GM18519 (cell line): Measurements from ENCODE around the gene SALL4.
"Not testable (repeated sequence)": the region's sequence is repeated elsewhere in the genome, so short reads cannot be mapped to it uniquely, and the experiment has no call there.

ENCODE experiments used
- ATAC-seq: cut with Tn5 transposase; IDR thresholded peaks from one replicate; pipeline ENCODE4 v1.9.1; 2021; ENCODE audit warnings: mild to moderate bottlenecking, moderate library complexity; ENCODE audit not compliant: unreplicated experiment, low FRiP score

Gene SALL4

DNA sequence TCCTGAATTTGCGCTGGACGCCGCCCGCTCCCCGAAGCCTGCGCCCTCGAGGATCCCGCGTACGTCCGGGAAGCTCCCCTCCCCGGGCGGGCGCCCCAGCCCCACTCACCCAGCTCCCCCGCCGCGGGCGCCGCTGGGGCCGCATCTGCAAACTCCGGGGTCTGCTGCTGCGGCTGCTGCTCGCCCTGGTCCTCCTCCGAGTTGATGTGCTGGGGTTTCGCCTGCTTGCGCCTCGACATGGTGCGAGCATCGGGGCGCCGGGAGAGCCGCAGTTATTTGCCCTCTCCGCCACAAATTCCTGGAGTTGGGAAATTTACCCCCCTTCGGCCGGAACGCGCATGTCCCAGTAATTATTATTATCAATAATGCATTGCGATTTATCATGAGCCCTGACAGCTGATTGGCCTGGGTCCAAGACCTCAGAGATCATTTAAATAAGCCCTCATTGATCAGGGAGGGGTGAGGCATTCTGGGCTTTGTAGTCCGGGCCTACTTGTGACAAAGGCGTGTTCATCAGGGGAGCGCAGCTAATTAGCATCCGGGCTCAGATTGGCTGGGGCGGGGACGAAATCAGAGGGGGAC lies at the start of gene SALL4:
Gene SALL4 (minus strand): TSS at position 352 of the 582 bp plus-strand sequence. CDS start 113 bp downstream, at position 239.
- no peak for ATAC-seq

DNA sequence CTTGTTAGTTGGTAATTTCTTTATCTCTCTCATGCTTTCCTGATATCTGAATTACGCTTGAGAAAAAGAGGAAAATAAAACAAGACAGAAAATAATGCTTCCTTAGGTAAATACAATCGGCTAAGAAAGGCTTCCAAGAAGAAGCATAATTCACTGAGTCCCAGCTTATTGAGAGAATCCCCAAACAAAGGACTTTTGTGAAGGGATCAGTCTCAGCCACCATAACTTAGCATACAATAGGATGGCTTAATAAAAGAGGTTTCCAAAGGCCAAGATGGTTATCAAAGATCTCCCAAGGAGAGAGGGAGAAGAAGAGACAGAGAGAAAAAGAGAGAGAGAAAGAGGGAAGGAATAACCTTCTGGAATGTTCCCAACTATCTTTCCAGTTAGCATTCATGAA lies 46.0 kb upstream of the SALL4 start:
- ATAC-seq = no peak

DNA sequence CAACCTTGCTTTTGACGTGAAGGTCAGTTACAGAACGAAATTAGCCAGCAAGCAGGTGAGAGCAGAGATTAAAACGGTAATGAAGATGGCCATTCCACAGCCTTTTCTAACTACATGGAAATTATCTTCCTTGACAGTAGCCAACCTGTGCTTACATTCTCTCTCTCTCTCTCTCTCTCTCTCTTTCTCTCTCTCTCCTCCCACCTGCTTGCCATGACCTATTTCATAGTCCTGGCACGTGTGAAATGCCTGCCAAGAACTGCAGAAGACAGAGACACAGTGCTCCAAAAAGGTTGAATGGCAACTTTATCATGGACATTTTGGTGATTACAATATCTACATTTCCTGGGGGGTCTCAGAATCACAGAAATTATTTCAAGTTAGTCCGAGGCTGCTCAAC lies 38.5 kb upstream of the SALL4 start:
- ATAC-seq = no peak

DNA sequence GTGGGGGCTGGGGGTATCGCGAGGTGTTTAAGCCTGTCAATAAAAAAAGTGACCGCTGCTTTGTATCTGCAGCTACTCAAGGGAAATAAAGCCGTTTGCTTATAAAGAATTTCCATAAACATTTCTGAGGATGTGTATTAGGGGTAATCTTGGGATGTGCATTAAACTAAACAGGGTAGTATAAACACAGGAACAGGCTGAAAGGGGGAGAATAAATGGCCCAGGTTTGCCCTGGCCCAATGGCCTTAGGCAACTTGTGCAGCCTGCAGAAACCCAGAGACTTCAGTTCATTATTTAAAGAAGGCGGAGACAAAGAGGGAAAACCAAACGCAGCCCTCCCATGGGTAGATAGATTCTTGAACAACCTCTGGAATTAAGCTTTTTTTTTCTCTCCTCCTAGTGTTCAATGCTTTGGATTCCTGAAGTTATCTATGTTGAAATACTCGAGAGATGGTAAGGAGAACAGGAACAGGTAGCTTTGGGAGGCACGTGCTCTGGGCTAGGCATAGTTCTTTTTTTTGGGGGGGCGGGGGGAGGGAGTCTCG lies 35.6 kb upstream of the SALL4 start:
- no peak for ATAC-seq

DNA sequence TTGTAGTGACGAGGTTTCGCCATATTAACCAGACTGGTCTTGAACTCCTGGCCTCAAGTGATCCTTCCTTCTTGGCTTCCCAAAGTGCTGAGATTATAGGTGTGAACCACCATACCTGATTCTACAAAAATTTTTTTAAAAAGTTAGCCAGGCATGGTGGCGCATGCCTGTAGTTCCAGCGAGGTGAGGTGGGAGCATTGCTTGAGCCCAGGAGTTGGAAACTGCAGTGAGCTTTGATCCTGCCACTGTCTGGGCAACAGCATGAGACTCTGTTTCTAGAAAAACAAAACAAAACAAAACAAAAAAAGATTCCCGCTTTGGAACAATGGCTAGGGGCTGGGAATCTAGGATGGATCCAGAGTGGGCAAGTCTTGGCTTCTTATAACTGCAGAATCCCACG lies 35.1 kb upstream of the SALL4 start:
- ATAC-seq = no peak

DNA sequence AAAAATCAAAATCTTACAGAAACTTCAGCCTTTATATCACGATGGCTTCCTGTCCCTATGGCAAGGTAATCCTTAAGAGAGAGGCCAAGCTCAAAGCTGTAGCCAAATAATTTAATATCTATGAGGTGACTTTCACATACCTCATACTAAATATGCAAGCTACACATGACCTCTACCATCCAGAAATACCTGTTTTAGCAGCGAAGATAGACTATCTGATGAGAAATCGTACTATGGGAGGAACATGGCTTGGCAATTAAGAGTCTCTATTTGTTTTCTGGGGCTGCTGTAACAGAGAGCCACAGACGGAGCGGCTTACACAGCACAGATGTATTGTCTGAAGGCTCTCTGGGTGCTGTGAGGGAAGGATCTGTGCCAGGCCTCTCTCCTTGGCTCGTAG lies 31.0 kb upstream of the SALL4 start:
- ATAC-seq = no peak

DNA sequence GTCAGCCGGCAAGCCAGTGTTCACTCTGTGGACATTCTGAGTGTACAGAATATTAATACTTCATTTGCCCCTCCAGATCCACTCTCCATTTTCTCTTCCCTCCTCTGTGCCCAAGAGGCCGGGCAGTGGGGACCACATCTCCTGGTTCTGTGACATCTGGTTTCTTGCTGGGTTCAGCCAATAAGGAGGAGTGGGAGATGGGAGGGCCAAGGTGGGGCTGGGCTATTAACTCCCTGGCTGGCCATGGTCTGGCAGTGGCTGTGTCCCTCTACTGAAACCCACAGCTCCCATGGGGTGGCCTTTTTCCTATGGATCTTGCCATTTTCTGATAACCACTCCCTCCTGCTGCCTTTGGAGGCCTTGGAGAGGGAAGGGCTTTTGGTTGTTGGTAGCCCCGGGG lies 30.0 kb upstream of the SALL4 start:
- no peak for ATAC-seq

DNA sequence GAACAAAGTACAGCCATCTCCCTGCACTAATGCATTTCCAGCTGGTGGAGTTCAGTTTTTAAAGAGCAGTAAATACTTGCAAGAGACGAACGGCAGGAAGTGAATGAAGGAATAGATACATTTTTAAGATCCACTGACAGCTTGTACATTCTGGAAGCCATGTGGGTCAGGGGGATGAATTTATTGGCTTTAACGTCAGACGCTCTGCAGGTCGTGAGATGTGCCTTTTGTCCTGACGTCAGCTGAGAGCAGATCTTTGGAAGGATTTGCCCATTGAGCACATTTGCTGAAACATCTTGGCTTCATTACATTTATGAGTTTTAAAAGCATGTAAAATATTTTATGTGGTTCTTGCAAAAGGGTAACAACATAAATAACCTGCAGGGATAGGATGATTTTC lies 29.5 kb upstream of the SALL4 start:
- ATAC-seq = no peak

DNA sequence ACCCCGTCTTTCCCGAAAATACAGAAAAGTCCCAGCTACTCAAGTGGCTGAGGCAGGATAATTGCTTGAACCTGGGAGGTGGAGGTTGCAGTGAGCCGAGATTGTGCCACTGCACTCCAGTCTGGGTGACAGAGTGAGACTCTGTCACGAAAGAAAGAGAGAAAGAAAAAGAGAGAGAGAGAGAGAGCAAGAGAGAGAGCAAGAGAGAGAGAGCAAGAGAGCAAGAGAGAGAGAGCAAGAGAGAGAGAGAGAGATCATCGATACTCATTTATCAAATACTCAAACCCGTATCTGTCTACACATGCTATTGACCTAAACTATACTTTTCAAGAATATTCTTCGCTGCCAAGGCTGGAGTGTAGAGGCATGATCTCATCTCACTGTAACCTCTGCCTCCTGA lies 28.2 kb upstream of the SALL4 start:
- ATAC-seq = no peak

DNA sequence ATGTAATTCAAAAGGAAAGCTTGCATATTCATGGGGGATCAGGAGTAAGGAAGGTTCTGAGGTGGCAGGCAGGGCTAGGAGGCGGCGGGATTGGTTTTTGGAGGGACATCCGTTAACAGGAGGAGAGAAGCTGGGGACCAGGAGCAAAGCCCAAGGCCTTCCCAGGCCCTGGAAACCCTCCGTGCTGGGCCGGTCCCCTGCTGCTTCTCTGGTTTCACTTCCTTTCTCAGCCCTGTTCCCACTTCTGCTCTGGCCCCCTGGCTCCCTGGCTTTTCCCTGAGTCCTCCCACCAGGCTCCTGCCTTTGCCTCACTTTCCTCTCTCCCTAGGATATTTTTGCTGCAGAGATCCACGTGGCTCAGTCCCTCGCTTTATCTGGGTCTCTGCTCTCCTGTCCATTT lies 26.4 kb upstream of the SALL4 start:
- ATAC-seq = no peak

DNA sequence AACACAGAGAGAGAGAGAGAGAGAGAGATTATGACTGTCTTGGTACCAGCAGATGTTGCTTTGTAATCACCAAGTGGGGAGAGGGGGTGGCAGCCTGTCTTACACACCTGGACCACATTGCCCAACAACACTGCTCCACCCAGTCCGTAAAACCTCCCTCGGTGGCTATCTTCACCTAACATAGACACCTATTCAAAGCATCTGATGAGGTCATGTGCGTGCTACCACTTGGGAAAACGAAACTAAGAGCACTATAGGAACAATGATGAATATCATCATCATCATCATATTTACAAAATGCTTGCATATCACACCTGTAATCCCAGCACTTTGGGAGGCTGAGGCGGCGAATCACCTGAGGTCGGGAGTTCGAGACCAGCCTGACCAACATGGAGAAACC lies 24.1 kb upstream of the SALL4 start:
- no peak for ATAC-seq

DNA sequence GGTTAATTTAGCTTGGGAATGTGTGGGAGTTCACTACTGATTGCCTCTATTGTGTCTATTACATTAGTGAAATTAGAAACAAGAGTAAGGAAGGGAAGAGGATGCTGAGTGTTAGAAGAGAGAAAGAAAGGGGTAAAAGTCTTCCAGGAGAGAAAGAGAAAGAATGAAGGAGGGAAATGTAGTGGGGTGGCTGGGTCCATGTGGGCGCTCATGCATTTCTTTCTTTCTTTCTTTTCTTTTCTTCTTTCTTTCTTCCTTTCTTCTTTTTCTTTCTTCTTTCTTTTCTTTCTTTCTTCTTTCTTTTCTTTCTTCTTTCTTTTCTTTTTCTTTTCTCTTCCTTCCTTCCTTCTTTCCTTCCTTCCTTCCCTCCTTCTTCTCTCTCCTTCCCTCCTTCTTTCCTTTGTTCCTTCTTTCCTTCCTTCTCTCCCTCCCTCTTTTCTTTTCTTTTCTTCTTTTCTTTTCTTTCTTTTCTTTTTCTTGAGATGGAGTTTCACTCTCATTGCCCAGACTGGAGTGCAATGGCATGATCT lies 16.2 kb upstream of the SALL4 start:
- no peak for ATAC-seq

DNA sequence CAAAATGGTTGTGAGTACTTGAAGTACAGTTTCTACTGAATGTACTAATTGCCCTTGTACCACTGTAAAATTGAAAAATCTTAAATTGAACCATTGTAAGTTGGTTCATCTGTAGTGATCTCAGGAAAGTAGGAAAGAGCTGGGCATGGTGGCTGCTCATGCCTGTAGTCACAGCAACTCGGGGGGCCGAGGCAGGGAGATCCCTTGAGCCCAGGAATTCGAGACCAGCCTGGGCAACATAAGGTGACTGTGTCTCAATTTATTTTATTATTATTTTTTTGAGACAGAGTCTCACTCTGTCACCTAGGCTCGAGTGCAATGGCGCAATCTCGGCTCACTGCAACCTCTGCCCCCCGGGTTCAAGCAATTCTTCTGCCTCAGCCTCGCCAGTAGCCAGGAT lies 14.5 kb upstream of the SALL4 start:
- not testable (repeated sequence) for ATAC-seq

DNA sequence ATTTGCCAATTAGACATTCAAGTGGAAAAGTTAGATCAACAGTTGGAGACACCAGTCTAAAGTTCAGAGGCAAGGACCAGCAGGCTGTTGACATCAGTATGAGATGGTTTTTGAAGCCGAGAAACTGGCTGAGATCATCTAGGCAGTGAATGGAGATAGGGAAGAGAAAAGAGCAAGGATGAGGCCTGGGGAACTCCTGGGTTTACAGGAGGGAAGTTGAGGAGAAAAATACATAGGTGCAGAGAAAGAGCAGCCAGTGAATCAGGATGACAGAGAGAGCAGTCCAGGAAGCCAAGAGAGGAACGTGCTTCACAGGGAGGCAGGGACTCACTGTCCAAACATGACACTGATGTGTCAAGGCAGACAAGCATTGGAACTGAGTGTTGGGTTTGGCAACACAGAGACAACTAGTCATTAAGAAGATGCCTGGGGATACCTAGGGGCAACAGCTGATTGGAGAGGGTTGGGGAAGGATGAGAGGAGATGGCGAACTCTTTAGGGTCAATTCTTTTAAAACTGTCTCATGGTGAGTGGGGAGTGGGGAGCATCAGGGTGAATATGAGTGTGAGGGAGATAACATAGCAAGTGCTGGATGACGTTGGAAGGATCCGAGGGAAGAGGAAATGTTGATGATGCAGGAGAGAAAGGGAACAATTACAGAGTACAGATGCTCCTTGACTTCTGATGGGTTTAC lies 13.2 kb upstream of the SALL4 start:
- ATAC-seq = no peak

DNA sequence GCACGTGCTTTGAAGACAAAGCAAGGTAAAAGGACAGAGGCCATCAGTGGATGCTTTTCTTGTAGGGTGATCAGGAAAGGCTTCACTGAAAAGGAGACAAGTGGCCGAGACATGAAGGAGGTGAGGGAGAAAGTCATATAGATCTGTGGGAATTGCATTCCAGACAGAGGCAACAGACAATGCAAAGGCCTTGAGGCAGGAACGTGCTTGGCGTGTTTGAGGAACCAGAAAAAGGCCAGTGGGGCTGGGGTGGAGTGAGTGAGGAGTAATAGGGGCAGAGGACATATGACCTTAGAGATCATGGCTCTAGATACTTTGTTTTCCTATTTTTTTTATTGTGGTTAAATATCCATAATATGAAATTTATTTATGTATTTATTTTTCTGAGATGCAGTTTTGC lies 10.5 kb upstream of the SALL4 start:
- no peak for ATAC-seq

DNA sequence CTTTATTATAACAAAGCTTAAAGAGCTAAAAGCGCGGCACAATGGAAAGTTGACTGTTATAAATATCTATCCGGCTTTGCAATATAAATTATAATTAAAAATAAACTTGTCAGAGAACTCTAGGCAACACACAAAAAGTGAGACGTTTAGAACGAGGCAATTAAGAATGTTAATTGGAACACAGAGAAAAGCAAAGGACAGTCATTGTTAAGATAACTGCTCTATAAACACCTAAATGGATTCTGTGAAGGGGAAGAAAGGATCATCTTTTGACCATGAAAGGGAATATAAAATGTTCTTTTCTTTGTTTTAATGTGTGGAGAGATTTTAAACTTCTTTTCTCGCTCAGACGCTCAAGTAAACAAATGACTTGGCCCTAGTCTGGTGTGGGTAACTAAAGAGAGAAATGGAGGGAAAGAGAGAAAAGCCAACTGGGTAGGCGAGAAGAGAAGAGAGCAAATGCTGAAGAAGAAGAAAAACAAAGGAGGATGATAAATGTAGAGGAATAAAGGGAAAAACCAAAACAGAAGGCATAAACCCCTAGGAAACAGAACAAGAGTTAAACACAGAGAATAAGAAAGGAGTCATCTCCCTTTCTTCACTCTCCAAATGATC lies 9.3 kb upstream of the SALL4 start:
- no peak for ATAC-seq

DNA sequence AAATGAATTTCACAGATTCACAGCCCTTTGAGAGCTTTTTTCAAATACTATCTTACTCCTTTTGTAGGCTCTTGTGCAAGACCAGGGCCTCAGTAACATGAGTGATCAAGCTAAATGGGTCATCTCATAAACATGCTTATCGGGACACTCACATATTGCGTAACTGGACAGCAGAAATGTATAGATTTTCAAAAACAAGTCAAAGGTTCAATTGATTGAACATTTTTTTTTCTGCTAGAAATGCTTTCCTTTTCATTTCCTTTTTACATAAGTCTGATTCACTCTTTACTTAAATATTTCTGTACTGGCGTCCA lies 8.7 kb upstream of the SALL4 start:
- ATAC-seq = no peak

DNA sequence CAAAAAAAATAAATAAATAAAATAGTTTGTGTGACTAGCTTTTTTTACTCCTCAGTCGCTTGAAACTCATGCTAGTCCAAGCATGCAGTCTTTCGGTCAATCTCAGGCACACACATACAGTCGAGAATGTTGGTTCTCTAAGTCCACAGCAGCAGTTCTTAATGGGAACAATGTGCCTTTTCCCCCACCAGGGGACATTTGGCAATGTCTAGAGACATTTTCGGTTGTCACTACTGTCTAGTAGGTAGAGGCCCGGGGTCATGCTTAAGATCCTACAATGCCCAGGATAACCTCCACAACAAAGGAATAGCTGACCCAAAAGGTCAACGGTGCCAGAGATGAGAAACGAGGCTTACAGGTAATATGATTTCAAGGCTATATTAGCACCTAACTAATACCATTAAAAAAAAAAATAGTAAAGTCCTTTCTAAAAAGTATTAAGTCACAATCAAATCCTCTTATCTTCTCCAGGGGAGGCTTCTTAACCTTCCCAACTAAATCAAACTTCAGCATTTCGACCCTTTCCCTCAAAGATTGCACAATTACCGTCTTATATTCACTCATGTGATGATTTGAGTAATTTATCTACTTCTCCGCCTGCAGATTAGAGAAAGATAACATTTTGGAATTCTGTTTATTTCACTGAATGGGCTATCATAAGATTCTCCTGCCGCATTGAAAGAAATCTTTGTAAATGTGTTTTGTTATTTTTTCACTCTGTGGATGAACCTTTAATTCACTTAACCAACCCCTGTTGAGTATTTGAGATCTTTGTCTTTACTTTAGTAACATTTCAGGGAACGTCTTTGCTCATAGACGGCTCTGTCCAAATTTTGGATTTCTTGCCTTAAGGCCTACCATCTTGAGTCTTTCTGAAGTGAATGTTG lies 8.1 kb upstream of the SALL4 start:
- ATAC-seq = no peak

DNA sequence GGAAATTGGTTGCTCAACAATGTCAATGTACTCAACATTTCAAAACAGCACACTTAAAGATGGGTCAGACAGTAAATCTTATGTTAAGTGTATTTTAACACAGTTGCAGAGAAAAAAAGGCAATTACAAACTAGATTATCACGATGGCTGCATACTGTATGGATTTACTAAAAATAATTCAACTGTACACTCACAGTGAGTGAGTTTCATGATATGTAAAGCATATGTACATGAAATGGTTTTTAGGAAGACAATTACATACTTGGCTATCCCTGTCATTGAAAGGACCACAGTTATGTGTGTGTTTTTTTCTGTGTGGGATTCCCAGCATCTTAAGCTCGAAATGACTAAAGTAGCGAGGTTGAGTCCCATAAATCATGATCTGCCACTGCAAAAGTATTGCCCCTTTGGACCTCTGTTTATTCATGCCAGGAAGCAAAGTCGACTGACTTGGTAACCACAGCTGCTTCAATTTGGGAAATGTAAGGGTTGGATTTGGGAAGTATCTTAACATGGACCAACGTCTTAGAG lies 5.5 kb upstream of the SALL4 start:
- no peak for ATAC-seq

DNA sequence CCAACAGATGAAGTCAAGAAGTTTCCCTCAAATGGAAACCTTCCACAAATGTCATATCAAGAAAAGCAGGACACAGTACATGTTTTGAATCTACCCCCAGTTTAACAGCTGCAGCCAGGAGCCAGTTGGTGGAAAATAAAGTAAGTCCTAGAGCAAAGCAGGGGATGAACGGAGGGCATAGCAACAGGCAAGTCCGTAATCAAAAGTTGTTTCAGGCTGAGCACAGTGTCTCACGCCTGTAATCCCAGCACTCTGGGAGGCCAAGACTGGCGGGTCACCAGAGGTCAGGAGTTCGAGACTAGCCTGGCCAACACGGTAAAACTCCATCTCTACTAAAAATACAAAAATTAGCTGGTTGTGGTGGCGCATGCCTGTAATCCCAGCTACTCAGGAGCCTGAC lies 2.4 kb upstream of the SALL4 start:
- ATAC-seq = no peak
